ENCODE measurements around the gene SNRPN.
"Not testable (repeated sequence)": the region's sequence is repeated elsewhere in the genome, so short reads cannot be mapped to it uniquely, and the experiment has no call there.

Gene SNRPN

DNA sequence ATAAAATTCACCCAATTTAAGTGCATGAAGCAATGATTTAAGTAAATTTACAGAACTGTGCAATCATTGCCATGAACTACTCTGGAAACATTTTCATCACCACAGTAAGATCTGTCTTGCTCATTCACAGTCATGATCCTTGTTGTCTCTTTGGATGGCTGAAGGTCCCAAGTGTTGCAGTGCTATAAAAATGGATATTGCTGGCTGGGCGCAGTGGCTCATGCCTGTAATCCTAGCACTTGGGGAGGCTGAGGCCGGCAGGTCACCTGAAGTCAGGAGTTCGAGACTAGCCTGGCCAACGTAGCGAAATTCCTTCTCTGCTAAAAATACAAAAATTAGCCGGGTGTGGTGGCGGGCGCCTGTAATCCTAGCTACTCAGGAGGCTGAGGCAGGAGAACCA is 17.0 kb downstream of the SNRPN start:
- no peak for DNase-seq

GRCh38 chr15:24972707-24973106 is 17.9 kb downstream of the SNRPN start:
- not testable (repeated sequence) for DNase-seq

GRCh38 chr15:24976932-24977331 is 22.1 kb downstream of the SNRPN start:
- DNase-seq, result no peak

DNA sequence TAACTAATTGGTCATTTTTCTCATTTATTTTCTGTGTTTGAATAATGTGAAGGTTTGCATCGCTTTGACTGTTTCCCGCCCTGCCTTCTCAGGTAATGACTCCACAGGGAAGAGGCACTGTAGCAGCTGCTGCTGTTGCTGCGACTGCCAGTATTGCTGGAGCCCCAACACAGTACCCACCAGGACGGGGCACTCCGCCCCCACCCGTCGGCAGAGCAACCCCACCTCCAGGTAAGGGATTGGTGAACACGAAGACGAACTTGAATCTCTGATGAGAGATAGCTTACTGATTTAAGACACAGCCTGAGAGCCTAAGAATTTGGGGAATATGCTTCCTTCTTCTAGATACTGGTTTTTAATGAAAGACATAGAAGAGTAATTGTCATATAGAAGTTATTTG is 22.9 kb downstream of the SNRPN start:
- no peak for DNase-seq

GRCh38 chr15:24985224-24985623 is 30.4 kb downstream of the SNRPN start:
- no peak for DNase-seq

GRCh38 chr15:24986653-24987052 is 31.9 kb downstream of the SNRPN start:
- DNase-seq, result no peak

DNA sequence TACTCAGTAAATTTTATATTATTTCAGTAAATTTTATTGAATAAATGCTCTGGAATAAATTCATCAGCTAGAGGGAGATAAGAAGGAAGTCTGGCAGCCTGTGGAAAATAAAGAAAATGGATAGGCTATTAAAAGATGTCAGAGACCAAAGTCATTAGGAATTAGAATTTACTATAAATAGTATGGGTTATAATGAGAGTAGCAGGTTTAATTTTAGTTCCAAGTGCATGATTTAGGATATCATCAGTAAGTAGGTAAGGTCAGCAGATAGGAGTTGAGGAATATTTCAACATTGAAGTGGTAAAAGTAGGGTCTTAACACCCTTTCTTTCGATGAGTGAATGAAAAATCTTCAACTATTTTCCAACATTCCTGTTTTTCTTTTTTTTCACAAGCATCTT is 64.6 kb downstream of the SNRPN start:
- DNase-seq, result no peak

DNA sequence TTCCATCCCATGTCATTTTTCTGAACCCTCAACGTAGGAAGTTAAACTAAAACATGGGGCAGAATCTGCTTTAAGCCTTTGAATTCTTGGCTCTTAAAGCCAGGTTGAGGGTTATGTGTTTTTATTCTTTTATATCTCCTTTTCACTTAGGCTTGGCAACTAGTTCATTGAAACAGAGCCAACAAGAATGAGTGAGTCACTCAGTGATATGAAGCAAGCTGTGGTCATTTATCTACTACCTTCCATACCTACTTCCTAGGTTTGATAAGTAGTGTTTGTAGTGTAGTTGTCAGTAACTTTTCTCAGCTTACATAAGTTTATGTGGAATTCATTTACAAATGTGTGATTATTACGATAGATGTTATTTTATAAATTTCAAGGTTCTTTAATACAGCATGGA is 67.4 kb downstream of the SNRPN start:
- no peak for DNase-seq

All from COR-L47 (cell line).